LNCaP clone FGC (cell line): ENCODE measurements around the gene TSC22D1.

Source experiments
- DNase-seq: peaks from one replicate; pipeline ENCODE4 v3.0.0-alpha.2; 2011; ENCODE audit warnings: low read depth
- H3K4me3 ChIP-seq: 2 replicates; pipeline ENCODE4 v1.5.1; 2011; ENCODE audit warnings: mild to moderate bottlenecking, low read depth, low read length, control low read depth
- CTCF ChIP-seq: IDR thresholded peaks from 2 replicates; pipeline ENCODE4 v1.5.1; 2012; ENCODE audit warnings: mild to moderate bottlenecking; ENCODE audit not compliant: control insufficient read depth, insufficient read depth; ENCODE audit errors: extremely low read depth

Gene TSC22D1

GRCh38 chr13:44451651-44452050, 124.5 kb downstream of the TSC22D1 start:
- DNase-seq, result no peak
- H3K4me3 ChIP-seq, result no peak overlapping the region
- TF ChIP-seq CTCF, result no peak

- no peak overlapping the region for H3K4me3 ChIP-seq
- no peak for DNase-seq
- TF ChIP-seq CTCF, result no peak
Observed at GRCh38 chr13:44451126-44451525, 125.0 kb downstream of the TSC22D1 start.

- H3K4me3 ChIP-seq, result no peak overlapping the region
- DNase-seq, result no peak
- TF ChIP-seq CTCF, result no peak
Observed at GRCh38 chr13:44449999-44450821, 125.9 kb downstream of the TSC22D1 start.

GRCh38 chr13:44448875-44449274, 127.3 kb downstream of the TSC22D1 start:
- TF ChIP-seq CTCF, result no peak

GRCh38 chr13:44448373-44448772, 127.8 kb downstream of the TSC22D1 start:
- no peak for TF ChIP-seq CTCF
- no peak overlapping the region for H3K4me3 ChIP-seq
- DNase-seq, result no peak

More at GRCh38 chr13:44448875-44449274, 127.3 kb downstream of the TSC22D1 start:
- H3K4me3 ChIP-seq, result no peak overlapping the region
- no peak for DNase-seq

- H3K4me3 ChIP-seq, result no peak overlapping the region
- DNase-seq, result no peak
- TF ChIP-seq CTCF, result no peak
Observed at GRCh38 chr13:44447783-44448321, 128.3 kb downstream of the TSC22D1 start.

GRCh38 chr13:44440046-44440608, 136.0 kb downstream of the TSC22D1 start:
- H3K4me3 ChIP-seq, result no peak overlapping the region
- TF ChIP-seq CTCF, result no peak

More at GRCh38 chr13:44440046-44440608, 136.0 kb downstream of the TSC22D1 start:
- DNase-seq, result no peak
